ENCODE results near the gene POLH. TPM values are rescaled to one million over a fixed set of nuclear protein-coding genes. Genes with fewer than 3 reads are reported as not detected.
"Not testable (repeated sequence)": the region's sequence is repeated elsewhere in the genome, so short reads cannot be mapped to it uniquely, and the experiment has no call there.

Gene POLH
- 14.6 TPM for total RNA-seq

DNA sequence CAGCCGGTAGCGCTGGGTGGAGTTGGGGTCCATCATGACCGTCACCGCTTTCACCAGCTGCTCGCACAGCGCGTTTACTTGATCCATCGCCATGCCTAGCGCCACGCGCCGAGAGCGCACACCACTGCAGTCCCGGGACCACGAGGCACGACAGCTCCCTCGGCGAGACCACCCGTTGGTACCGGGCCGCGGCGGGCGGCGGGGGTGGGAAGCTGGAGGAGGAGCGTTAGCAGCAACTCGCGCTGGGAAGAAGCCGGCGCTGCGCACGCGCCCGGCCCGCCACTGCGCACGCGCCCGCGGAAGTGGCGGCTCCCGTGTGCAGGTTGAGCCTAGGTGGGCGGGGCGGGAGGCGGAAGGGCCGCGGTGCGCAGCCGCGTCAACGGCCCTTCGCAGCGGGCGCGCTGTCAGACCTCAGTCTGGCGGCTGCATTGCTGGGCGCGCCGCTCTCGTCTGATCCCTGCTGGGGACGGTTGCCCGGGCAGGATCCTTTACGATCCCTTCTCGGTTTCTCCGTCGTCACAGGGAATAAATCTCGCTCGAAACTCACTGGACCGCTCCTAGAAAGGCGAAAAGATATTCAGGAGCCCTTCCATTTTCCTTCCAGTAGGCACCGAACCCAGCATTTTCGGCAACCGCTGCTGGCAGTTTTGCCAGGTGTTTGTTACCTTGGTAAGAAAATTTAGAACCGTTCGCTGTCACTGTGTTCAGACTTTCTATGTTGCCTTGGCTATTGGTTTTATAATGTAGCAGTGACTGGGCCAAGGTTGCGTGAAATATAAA, at the start of gene POLH, which contains the start of gene XPO5:
Gene POLH, plus strand, starts transcription at position 414 of the 780 bp plus-strand sequence. CDS start 6,135 bp downstream, outside the sequence.
Gene XPO5, minus strand, starts transcription at position 267 of the 780 bp plus-strand sequence. Its CDS starts 174 bp downstream, at position 93.
- ATAC-seq (peak; percentile 99), DNase-seq (ENCODE audit: low spot score) (peak; percentile 93)
- intact Hi-C loops (cut with DNase I) = no loop called here

DNA sequence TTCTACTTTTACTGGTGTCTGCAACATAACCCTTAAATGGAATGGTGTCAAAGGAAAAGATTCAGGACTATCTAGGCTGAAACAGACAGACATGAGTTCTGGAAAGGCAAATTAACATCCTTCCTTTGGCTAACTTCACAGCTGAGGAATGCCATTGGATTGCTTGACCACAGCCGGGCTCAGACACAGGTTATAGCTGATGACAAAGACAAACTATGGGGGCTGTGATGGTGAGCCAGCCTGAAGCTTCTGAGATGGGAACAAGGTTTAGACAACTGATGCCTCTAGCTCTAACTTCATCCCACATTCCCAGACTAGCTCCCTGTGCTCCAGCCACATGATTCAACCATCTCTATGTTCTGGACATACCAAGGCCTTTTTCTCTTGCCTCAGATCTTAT, 43.8 kb upstream of the POLH start:
- no peak for ATAC-seq
- DNase-seq (ENCODE audit: low spot score) = no peak
- intact Hi-C loops (cut with DNase I) = no loop called here

DNA sequence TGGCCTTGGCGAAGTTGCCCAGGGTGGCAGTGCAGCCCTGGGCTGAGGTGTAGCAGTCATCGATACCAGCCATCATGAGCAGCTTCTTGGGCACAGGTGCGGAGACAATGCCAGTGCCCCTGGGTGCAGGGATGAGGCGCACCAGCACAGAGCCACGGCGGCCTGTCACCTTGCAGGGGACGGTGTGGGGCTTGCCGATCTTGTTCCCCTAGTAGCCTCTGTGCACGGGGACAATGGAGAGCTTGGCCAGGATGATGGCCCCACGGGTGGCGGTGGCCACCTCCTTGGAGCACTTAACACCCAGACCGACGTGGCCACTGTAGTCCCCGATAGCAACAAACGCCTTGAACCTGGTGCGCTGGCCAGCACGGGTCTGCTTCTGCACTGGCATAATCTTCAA, 37.0 kb upstream of the POLH start:
- intact Hi-C loops (cut with DNase I); ATAC-seq; DNase-seq (ENCODE audit: low spot score): not testable (repeated sequence)

DNA sequence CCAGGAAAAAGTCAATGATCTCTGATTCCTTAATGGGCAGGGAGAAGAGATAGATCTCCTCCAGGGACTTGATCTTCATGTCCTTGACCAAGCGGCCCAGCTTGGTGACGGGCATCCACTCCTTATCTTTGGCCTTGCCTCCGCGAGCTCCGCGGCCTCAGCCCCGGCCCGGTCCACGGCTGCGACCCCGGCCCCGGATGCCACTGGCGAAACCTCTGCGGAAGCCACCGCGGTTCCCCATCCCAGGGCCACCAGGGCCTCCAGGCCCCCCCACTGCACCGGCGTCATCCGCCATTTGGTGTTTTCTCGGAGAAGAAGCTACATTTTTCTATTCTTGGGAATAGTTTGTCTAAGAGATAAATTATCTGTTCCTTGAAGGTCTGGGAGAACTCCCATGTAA, 36.6 kb upstream of the POLH start:
- intact Hi-C loops (cut with DNase I); ATAC-seq; DNase-seq (ENCODE audit: low spot score): not testable (repeated sequence)

DNA sequence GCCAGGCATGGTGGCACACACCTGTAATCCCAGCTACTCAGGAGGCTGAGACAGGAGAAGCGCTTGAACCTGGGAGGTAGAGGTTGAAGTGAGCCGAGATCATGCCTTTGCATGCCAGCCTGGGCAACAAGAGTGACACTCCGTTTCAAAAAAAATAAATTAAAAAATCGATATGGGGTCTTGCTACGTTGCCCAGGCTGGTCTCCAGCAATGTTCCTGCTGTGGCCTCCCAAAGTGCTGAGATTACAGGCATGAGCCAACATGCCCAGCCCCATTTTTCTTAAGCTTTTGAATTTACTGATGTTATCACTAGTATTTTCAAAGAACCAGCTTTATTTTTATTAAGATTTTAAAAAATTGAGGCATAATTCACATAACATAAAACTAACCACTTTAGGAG, 35.5 kb upstream of the POLH start:
- DNase-seq (ENCODE audit: low spot score) = no peak
- intact Hi-C loops (cut with DNase I) = no loop called here
- ATAC-seq = no peak

DNA sequence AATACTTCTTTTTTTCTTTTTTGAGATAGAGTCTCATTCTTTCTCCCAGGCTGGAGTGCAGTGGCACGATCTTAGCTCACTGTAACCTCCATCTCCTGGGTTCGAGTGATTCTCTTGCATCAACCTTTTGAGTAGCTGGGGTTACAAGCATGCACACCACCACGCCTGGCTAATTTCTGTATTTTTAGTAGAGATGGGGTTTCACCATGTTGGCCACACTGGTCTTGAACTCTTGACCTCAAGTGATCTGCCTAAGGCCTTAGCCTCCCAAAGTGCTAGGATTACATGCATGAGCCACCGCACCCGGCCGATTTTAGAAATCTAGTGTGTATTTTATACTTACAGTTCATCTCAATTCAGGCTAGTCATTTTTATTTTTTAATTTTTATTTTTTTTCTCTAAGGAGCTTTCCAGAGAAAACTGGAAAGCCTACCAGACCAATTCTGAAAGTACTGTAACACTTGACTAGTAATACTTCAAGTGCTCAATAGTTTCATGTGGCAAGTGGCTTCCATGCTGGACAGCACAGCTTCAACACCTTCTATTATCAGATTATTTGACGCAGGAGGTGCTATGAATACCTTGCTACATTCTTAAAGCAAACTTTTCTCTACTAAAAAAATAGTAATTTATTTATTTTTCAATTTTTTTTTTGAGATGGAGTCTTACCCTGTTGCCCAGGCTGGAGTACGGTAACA, 34.1 kb upstream of the POLH start:
- intact Hi-C loops (cut with DNase I) = no loop called here
- DNase-seq (ENCODE audit: low spot score) (no peak), ATAC-seq (no peak)

DNA sequence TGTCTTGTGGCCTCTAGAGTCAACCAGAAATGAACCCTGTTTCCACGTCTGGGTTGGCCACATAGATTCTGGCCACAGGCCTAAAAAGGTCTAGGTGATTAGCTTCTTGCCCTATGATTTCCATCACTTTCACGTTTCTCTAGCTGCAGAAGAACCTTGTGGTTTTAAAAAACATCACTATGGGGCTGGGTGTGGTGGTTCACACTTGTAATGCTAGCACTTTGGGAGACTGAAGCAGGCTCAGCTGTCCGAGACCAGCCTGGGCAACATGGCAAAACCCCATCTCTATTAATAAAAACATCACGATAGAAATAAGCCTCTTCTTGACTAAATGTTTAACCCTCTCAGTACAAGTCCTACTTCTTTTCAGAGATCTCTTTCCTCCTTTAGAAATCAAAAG, 31.5 kb upstream of the POLH start:
- ATAC-seq (no peak), DNase-seq (ENCODE audit: low spot score) (no peak)
- intact Hi-C loops (cut with DNase I) = no loop called here

DNA sequence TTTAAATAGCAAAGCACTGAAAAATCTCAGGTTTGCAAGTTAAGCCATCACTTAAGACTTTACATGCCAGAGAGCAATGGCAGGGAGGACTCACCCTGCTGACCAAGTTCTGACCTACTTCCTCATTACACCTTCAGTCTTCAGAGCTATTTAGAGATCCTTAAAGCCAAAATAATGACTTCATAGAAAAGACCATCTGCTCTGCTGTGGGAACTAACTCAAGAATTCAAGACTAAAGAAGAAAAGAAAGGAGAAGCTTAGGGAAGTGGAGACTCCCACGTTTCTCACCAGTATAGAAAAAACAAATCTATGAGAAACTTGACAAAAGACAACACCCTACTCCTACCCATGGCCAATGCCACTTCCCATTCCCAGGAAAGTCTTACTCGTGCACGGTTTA, 28.8 kb upstream of the POLH start:
- no peak for ATAC-seq
- intact Hi-C loops (cut with DNase I) = no loop called here
- no peak for DNase-seq (ENCODE audit: low spot score)

DNA sequence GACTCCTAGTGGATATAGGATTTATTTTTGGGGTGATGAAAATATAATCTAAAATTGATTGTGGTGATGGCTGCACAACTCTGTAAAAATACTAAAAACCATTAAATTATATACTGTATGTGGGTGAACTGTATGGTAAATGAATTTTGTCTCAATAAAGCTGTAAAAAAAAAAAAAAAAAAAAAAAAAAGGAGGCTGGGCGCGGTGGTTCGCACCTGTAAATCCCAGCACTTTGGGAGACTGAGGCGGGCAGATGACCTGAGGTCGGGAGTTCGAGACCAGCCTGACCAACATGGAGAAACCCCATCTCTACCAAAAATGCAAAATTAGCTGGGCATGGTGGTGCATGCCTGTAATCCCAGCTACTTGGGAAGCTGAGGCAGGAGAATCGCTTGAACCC, 18.4 kb upstream of the POLH start:
- DNase-seq (ENCODE audit: low spot score); intact Hi-C loops (cut with DNase I); ATAC-seq: not testable (repeated sequence)

DNA sequence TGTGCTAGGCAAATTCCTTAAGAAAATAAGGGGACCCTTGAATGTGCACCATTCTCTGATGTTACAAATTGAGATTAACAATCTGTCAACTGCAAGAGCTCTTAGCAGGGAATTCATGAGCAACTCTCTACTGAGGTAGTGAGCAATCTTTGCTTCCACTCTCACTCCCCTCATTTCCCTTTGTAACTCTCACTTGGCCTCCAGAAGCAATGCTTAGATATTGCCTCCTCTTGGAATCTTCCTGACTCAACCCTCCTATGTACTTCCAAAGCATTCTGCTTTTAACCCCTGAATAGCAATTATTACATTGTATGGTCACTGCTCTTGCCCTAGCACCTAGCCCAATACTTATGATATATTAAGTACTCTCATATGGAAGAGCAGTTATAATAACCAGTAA, 16.7 kb upstream of the POLH start:
- ATAC-seq (no peak), DNase-seq (ENCODE audit: low spot score) (no peak)
- intact Hi-C loops (cut with DNase I) = no loop called here

DNA sequence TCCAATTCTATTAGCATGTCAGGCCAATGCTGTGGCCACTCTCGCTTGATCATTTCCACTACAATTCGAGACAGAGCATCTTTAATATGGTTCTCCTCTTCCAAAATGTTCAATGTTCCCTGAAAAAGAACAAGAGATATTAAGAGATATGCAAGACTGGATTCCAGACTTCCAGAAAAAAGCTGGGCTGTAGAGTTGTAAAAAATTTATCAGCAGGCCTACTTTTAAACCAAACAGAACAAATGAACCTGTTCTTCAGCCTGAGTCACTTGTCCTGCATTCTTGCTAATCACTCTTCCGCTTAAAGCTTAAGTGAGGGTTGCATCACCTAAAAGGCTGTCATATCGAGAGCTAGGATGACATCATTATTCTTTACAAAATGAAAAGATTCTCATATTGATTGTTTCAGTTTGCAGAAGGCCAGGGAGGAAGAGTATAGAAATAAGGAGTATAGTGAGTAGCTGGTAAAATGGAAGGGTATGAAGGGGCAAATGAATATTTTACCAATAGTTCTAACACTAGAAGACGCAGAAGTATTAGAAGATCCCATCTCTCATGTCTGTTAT, 5.0 kb upstream of the POLH start:
- no peak for ATAC-seq
- no peak for DNase-seq (ENCODE audit: low spot score)
- intact Hi-C loops (cut with DNase I) = no loop called here

DNA sequence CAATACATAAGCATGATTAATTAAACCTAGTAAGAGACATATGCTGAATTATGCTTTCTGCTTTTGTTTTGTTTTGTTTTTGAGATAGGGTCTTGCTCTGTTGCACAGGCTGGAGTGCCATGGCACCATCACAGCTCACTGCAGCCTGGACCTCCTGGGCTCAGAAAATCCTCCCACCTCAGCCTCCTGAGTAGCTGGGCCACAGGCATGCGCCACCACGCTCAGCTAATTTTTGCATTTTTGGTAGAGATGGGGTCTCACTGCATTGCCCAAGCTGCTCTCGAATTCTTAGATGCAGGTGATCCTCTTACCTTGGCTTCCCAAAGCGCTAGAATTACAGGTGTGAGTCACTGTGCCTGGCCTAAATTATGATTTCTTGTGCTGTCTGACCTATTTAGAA, 4.0 kb upstream of the POLH start:
- DNase-seq (ENCODE audit: low spot score) (no peak), ATAC-seq (no peak)
- intact Hi-C loops (cut with DNase I) = no loop called here

DNA sequence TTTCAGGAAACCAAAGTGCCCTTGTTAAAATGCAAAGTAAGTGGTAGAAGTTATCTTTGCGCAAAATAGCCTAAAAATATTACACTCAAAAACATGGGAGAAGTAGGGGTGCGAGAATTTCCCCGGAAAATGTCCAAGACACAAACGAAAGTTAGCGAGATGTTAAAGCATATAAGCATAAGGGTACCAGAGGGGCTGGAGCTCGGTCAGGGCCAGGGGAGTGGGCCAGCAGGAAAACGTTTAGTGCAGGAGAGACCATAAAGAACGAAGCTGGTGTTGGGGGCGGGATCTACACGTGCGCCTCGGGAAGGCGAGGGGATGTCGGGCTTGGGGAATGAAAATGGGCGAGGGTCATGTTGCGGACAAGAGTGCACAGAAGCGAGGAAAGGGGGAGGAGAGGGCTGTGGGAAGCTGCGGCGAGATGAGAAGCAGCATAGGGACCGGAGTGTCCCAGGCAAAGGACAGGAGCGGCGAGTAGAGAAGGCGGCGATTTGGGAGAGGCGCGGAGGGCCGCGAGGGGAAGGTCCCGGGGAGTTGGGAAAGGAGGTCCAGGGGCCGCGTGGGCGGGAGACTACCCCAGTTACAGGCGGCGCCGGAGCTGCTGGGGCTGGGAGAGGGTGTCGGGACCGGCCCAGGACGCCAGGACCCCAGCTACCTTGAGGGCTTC, 747 bp upstream of the POLH start:
- no peak for ATAC-seq
- intact Hi-C loops (cut with DNase I) = no loop called here
- no peak for DNase-seq (ENCODE audit: low spot score)

DNA sequence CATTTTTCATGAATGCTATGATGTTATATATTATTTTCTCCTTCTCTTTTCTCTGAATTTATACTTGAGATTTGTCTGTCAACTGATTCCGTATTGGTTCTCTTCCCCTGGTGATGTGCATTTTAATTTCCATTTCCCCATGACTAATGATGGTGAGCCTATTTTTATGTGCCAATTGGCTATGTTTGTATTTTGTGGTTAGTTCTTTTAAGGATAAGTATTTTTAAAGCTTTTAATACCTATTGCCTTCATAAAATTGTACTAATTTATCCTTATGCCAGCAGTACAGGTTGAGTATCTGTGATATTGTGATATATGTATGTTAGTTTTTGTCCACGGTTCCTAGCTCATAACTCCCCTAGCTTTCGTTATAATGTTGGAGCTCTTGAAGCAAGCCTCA, 2.8 kb downstream of the POLH start:
- DNase-seq (ENCODE audit: low spot score) (no peak), ATAC-seq (no peak)
- intact Hi-C loops (cut with DNase I) = no loop called here

DNA sequence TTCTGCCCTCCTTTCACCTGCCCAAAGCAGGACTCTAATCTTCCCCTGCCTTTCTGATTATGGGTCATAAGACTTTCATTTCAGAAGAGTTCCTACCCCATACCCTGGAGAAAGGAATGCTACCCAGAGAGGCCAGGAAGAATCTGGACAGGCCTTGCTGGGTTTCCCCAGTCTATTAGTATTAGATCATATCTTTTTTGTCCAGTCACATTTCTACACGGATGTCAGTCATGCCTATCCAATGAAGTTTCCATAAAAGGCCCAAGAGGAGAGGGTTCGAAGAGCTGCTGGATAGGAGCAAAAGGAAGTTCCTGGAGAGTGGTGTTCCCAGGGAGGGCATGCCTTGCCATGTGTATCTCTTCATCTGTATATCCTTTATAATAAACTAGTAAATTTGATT, 3.2 kb downstream of the POLH start:
- ATAC-seq (no peak), DNase-seq (ENCODE audit: low spot score) (no peak)
- intact Hi-C loops (cut with DNase I) = no loop called here

DNA sequence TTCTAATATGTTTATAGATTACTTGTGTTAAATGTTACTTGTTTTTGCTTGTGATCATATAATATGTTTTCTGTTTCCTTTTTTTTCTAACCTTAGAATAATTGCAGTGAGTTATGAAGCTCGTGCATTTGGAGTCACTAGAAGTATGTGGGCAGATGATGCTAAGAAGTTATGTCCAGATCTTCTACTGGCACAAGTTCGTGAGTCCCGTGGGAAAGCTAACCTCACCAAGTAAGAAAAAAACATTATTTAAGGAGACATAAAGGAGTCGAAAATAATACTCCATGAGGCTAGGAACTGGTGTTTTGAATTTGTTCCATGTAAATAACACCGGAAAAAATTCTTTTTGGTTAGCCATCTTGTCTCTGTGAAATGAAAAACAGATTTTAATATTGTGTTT, 6.9 kb downstream of the POLH start:
- ATAC-seq (no peak), DNase-seq (ENCODE audit: low spot score) (no peak)
- intact Hi-C loops (cut with DNase I) = no loop called here

DNA sequence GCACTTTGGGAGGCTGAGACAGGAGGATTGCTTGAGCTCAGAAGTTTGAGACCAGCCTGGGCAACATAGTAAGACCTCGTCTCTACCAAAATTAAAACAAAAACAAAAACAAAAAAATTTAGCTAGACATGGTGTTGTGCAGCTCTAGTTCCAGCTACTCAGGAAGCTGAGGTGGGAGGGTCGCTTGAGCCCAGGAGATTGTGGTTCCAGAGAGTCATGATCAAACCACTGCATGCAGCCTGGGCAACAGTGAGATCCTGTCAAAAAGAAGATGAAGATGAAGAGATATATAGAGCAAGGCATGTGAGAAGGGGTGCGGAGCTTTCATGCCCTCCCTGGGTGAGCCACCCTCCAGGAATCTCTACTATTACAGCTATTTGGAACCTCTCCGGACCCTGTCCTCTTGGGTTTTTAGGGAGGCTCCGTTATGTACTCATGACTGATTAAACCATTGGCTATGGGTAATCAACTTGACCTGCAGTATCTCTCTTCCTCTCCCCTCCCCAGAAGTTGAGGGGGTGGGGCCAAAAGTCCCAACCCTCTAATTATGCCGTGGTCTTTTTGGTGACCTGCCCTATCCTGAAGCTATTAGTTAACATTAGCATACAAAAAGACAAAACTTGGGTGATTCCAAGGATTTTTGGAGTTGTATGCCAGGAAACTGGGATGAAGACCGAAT, 9.0 kb downstream of the POLH start:
- ATAC-seq = no peak
- no peak for DNase-seq (ENCODE audit: low spot score)
- intact Hi-C loops (cut with DNase I) = no loop called here

DNA sequence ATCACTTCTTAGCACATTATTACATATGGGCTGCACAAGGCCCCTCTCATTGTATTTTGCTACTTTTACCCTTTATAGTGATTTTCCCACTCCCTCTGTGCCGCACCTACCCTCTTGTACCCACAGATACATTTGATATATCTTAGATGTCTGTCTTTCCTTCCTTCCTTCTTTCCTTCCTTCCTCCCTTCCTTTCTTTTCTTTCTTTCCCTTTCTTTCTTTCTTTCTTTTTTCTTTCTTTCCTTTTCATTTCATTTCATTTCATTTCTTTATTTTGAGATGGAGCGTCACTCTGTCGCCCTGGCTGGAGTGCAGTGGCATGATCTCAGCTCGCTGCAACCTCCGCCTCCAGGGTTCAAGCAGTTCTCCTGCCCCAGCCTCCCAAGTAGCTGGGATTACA, 12.2 kb downstream of the POLH start:
- intact Hi-C loops (cut with DNase I) = no loop called here
- no peak for ATAC-seq
- no peak for DNase-seq (ENCODE audit: low spot score)

DNA sequence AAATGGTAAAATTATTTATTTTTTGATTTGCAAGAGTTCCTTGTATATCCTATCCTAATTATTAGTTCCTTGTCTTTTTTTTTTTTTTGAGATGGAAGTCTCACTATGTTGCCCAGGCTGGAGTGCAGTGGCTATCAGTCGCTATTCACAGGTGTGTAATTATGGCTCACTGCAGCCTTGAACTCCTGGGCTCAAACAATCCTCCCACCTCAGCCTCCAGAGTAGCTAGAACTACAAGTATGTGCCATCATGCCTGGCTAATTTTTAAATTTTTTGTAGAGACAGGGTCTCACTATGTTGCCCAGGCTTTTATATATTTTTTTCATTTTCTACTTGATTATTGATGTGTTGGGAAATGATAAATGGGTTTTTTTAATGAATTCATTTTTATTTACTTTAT, 13.6 kb downstream of the POLH start:
- DNase-seq (ENCODE audit: low spot score); ATAC-seq; intact Hi-C loops (cut with DNase I): not testable (repeated sequence)
